Gastroesophageal sphincter (tissue), 3 donors: ENCODE data around the gene ADAMTS3.

Experiments
- CTCF ChIP-seq, 4 experiments: fragments of 200-600 bp in 2 of 4; fragments of 450-650 bp in 2 of 4; sonication (generic) in 1 of 4; IDR thresholded peaks; one replicate each; pipeline ENCODE4 v1.5.1; 2017 to 2019; ENCODE audit warnings: antibody characterized with exemption in 4 of 4, mild to moderate bottlenecking in 2 of 4, moderate library complexity in 2 of 4
- EP300 ChIP-seq: sonication (generic); formaldehyde crosslinking; IDR thresholded peaks from one replicate; pipeline ENCODE4 v1.6.1; 2017; ENCODE audit warnings: antibody characterized with exemption, mild to moderate bottlenecking
- POLR2A ChIP-seq, 2 donors: fragments of 450-650 bp; IDR thresholded peaks; one replicate each; pipeline ENCODE4 v1.6.1; 2017; ENCODE audit warnings: antibody characterized with exemption in 2 of 2, mild to moderate bottlenecking in 2 of 2, moderate library complexity in 1 of 2
- POLR2AphosphoS5 ChIP-seq: sonication (generic); formaldehyde crosslinking; IDR thresholded peaks from one replicate; pipeline ENCODE4 v1.6.1; 2017; ENCODE audit warnings: antibody characterized with exemption

DNA sequence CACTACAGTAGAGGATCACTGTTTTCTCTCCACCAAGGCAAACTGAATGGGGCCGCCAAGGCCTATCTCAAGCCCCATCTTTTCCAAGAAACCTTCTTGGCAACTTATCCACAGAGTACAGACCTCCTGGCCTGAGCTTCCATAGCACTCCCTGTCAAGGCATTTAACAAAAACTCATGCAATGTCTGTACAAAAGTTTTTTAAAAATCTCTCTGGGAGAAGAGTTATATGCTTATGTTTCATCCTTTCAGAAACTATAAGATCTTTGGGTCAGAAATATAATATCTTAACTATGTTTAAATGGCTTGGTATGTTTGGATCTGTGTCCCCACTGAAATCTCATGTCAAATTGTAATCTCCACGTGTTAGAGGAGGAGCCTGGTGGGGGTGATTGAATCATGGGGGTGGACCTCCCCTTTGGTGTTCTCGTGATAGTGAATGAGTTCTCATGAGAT lies 13.6 kb downstream of the ADAMTS3 start:
- TF ChIP-seq CTCF (IDR thresholded peaks at IDR 0.05) (no peak), POLR2AphosphoS5 (no peak), POLR2A (IDR thresholded peaks at IDR 0.05) (no peak), EP300 (no peak)
